Breast epithelium (tissue), 4 donors: ENCODE measurements around the gene HSPB7. TPM values are rescaled to one million over a fixed set of nuclear protein-coding genes. Genes with fewer than 3 reads are reported as not detected.
A peak's percentile ranks its signal among the peaks of the same experiment; 100 is the strongest.

ENCODE experiments used
- DNase-seq, 2 donors: peaks; one replicate each; pipeline ENCODE4 v3.0.0-alpha.2; 2019; ENCODE audit warnings: low spot score in 2 of 2
- H3K27ac ChIP-seq, 2 donors: fragments of 200-600 bp; sonication (generic) in 1 of 2; one replicate each; pipeline ENCODE4 v1.5.1; 2016 to 2019; ENCODE audit warnings: mild to moderate bottlenecking in 1 of 2
- H3K27me3 ChIP-seq, 2 donors: fragments of 200-600 bp; sonication (generic) in 1 of 2; one replicate each; pipeline versions ENCODE4 v1.5.1 to v1.6.0; 2017 to 2019; ENCODE audit warnings: control low read depth in 1 of 2, mild to moderate bottlenecking in 1 of 2
- H3K36me3 ChIP-seq: fragments of 200-600 bp; one replicate; pipeline ENCODE4 v1.5.1; 2019
- H3K4me1 ChIP-seq, 2 donors: fragments of 200-600 bp; sonication (generic); one replicate each; pipeline ENCODE4 v1.5.1; 2016 to 2019; ENCODE audit warnings: control low read depth in 1 of 2
- H3K4me3 ChIP-seq, 3 donors: fragments of 200-600 bp; sonication (generic); 1 replicate in 2 of 3; 2 replicates in 1 of 3; pipeline ENCODE4 v1.5.1; 2016 to 2019; ENCODE audit warnings: mild to moderate bottlenecking in 3 of 3, moderate library complexity in 2 of 3
- H3K9me3 ChIP-seq, 2 donors: fragments of 200-600 bp; sonication (generic) in 1 of 2; one replicate each; pipeline ENCODE4 v1.5.1; 2016 to 2019; ENCODE audit warnings: control low read depth in 1 of 2
- POLR2A ChIP-seq: fragments of 450-650 bp; IDR thresholded peaks from one replicate; pipeline ENCODE4 v1.6.1; 2016; ENCODE audit warnings: antibody characterized with exemption, mild to moderate bottlenecking, moderate library complexity
- POLR2AphosphoS5 ChIP-seq, 3 donors: sonication (generic); formaldehyde crosslinking; IDR thresholded peaks; one replicate each; pipeline ENCODE4 v1.6.1; 2017; ENCODE audit warnings: antibody characterized with exemption in 3 of 3
- intact Hi-C: fragments of 100-400 bp; cut with DNase I; formaldehyde crosslinking; loops from one replicate; pipeline ENCODE4 v1.15.1; 2023; ENCODE audit warnings: low total_unique reads
- total RNA-seq, 3 donors: library from RNA; depleted of rRNA; stranded (reverse); fragments of >200 nt; gene quantifications; one replicate each; pipeline ENCODE4 v1.1.0, GENCODE V29; 2016
- TF ChIP-seq, protein P1 (sequence below), 3 donors: fragments of 450-650 bp; IDR thresholded peaks; one replicate each; pipeline ENCODE4 v1.5.1; 2016 to 2017; ENCODE audit warnings: antibody characterized with exemption in 3 of 3, mild to moderate bottlenecking in 3 of 3, moderate library complexity in 3 of 3

The HSPB7 gene
- total RNA-seq, 3 donors from 2014 or later = 8.8 to 183 (median 19.0) TPM

DNA sequence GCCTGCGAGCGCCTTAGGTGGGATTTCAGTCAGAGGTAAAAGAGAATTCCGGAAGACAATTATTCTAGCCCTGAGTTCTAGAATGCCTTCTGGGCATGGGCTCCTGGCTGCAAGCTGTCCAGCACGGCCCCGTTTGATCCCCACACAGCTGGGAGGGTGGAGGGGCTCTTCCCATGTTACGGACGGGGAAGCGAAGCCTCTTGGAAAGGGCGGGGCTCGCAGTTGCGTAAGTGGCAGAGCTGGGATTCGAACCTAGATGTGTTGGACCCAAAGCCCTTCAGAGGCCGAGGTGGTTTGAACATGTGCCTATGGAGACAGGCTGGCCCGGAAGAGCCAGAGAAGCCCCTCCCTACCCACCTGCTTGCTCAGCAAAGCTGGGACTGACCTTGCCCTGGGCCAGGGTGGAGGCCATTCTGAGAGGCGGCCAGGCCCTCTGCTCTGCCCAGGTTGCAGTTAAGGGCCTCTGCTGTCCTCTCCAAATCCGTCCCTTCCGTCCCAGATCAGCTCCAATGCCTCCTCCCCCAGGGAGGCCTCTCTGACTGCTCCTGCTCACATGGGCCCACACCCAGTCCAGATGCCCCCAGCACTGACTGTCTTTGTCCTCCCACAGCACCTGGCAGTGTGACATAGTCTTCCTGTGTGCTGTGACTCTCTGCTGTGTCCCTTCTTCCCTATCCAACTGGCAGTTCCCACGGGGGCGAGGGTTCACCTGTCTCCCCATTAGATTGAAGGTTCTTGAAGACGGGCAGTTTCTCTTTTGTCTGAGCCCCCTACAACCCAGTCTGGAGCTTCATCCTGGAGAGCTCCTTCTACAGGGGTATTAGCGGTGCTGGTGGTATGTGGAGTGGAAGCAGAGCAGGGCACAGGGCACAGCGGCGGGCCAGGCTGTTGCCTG is 1.2 kb upstream of the HSPB7 start:
- Histone ChIP-seq H3K27ac (peak overlapping the region; percentile 85 to 90), H3K27me3 (no peaks in the 10 kb centered on the region), H3K4me1 (peaks cover 9 to 11% of the 10 kb centered on the region in 2 donors), H3K36me3 (no peaks in the 10 kb centered on the region), H3K4me3 (no peak overlapping the region), H3K9me3 (no peaks in the 10 kb centered on the region)
- TF ChIP-seq POLR2AphosphoS5 (IDR thresholded peaks at IDR 0.05) (no peak), POLR2A (no peak)
- TF ChIP-seq, protein P1, sequence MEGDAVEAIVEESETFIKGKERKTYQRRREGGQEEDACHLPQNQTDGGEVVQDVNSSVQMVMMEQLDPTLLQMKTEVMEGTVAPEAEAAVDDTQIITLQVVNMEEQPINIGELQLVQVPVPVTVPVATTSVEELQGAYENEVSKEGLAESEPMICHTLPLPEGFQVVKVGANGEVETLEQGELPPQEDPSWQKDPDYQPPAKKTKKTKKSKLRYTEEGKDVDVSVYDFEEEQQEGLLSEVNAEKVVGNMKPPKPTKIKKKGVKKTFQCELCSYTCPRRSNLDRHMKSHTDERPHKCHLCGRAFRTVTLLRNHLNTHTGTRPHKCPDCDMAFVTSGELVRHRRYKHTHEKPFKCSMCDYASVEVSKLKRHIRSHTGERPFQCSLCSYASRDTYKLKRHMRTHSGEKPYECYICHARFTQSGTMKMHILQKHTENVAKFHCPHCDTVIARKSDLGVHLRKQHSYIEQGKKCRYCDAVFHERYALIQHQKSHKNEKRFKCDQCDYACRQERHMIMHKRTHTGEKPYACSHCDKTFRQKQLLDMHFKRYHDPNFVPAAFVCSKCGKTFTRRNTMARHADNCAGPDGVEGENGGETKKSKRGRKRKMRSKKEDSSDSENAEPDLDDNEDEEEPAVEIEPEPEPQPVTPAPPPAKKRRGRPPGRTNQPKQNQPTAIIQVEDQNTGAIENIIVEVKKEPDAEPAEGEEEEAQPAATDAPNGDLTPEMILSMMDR (IDR thresholded peaks at IDR 0.05) = no peak
- DNase-seq = no peak
- intact Hi-C loops = no loop called here

DNA sequence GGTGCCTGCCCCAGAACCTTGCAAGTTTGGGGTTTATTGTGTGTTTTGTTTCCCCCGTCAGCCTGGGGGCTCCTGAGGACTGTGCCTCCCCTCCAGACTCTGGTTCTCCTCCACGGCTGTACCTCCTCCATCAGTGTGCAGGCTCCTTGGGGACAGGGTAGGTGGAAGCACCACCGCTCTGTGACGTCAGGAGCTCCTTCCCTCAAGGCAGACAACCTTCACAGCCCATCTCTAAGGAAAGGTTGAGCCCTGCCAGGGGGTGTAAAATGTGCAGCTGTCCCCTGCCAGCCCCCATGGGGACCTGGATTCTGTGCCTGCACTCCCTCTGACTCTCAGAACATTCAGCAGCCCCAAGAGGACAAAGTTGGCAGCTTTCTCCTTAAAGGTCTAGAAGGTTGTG is 465 bp upstream of the HSPB7 start:
- TF ChIP-seq POLR2A (no peak), POLR2AphosphoS5 (IDR thresholded peaks at IDR 0.05) (no peak)
- TF ChIP-seq, protein P1 (IDR thresholded peaks at IDR 0.05) = no peak
- no peak for DNase-seq
- no peaks in the 10 kb centered on the region for H3K36me3 ChIP-seq
- no peaks in the 10 kb centered on the region for H3K9me3 ChIP-seq
- H3K27ac ChIP-seq = peak overlapping the region; percentile 85 to 90
- intact Hi-C loops = no loop called here
- peak overlapping the region in 1 of 3 donors; percentile 54 for H3K4me3 ChIP-seq
- peaks cover 9 to 11% of the 10 kb centered on the region in 2 donors for H3K4me1 ChIP-seq
- no peaks in the 10 kb centered on the region for H3K27me3 ChIP-seq

DNA sequence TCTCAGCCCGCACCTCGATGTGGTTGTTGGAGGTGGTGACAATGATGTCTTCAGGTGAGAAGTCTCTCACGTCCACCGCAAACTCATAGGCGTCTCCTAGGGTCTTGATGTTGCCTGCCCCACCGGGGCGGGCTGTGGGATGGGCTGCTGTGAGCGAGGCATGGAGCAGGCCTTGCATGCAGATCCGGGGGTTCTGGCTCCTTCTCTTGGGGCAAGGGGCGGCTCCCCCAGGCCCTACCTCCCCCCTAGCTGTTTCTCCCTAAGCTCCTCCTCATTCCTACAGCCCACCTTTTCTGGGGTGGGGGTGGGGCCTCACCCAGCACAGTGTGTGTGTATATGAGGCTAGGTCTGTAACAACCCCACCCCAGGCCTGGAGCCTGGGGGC is 775 bp downstream of the HSPB7 start:
- Histone ChIP-seq H3K4me3 (peak overlapping the region in 1 of 3 donors; percentile 17), H3K27ac (peak overlapping the region; percentile 85 to 90), H3K27me3 (no peaks in the 10 kb centered on the region), H3K36me3 (no peaks in the 10 kb centered on the region), H3K4me1 (peaks cover 9 to 11% of the 10 kb centered on the region in 2 donors), H3K9me3 (no peaks in the 10 kb centered on the region)
- intact Hi-C loops = no loop called here
- TF ChIP-seq POLR2A (no peak), POLR2AphosphoS5 (IDR thresholded peaks at IDR 0.05) (no peak)
- TF ChIP-seq, protein P1 (IDR thresholded peaks at IDR 0.05) = no peak
- no peak for DNase-seq

DNA sequence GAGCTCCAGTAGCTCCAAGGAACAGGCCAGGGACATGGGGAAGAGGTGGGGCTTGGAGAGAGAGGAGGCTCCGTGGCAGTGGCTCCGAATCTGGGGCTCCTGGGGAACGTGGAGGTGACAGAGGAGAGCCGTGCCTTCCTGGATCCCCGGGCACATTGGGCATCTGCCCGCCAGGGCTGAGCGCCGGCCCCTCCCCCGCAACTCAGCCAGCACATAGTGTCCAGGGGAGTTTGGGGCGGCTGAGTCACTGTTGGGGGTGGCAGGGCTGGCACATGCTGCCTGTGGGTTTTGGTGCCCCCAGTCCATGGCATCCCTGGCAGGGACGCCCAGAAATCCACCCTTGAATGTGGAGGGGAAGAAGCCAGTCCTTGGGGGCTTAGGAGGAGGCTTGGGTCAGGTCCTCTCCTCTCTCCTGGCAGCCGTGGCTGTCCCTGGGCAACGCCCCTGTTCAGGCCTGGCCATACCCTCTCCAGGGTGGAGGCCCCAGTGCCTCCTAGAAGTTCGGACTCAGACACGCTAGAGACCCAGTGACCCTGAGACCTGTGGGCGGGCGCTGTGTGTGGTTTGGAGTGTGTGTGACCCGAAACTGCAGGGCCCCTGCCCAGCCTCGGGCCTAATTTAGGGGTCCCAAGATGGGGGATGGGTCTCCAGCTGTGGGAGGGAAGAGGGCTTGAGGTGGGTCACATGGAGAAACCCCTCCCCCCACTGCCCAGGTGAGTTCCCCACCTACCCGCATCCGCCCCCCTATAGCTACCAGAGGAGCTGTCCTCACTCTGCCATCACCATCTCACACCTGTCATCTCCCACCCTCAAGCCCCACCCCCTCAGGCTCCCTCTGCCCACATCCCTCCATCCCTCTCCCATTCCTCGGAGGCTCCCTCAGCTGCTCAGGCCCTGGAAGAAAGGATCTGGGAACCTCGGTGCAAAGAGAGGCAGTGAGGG is 1.6 kb downstream of the HSPB7 start:
- intact Hi-C loops = no loop called here
- H3K4me3 ChIP-seq = no peak overlapping the region
- H3K4me1 ChIP-seq = peaks cover 9 to 11% of the 10 kb centered on the region in 2 donors
- H3K27me3 ChIP-seq = no peaks in the 10 kb centered on the region
- no peaks in the 10 kb centered on the region for H3K36me3 ChIP-seq
- TF ChIP-seq POLR2A (no peak), POLR2AphosphoS5 (IDR thresholded peaks at IDR 0.05) (no peak)
- TF ChIP-seq, protein P1 (IDR thresholded peaks at IDR 0.05) = no peak
- no peak overlapping the region for H3K27ac ChIP-seq
- DNase-seq = no peak
- H3K9me3 ChIP-seq = no peaks in the 10 kb centered on the region
